Keratinocyte (primary cell): ENCODE measurements around the gene MON2. TPM values are rescaled to one million over a fixed set of nuclear protein-coding genes. Genes with fewer than 3 reads are reported as not detected.

ENCODE experiments used
- DNase-seq: peaks from one replicate; pipeline ENCODE4 v3.0.0-alpha.2; 2011; ENCODE audit warnings: low read depth, missing footprints, low spot score
- FAIRE-seq: peaks from 2 replicates; lab custom pipeline; 2011; peaks lifted over from hg19 to GRCh38; lab: Jason Lieb, UNC
- H2AFZ ChIP-seq: 2 replicates; pipeline ENCODE4 v1.6.0; 2012; ENCODE audit warnings: low read length, control low read depth, inconsistent platforms; ENCODE audit not compliant: control insufficient read depth
- H3K27ac ChIP-seq: 2 replicates; pipeline ENCODE4 v1.5.1; 2011; ENCODE audit warnings: low read length; ENCODE audit not compliant: control insufficient read depth, insufficient read depth
- H3K27me3 ChIP-seq: 3 replicates; pipeline ENCODE4 v1.6.0; 2011; ENCODE audit warnings: low read length; ENCODE audit not compliant: control insufficient read depth, insufficient read depth; ENCODE audit errors: extremely low read depth
- H3K36me3 ChIP-seq, 2 experiments: 2 replicates in 1 of 2; 3 replicates in 1 of 2; pipeline ENCODE4 v1.5.1; 2011; ENCODE audit warnings: low read length in 2 of 2, mild to moderate bottlenecking in 1 of 2; ENCODE audit not compliant: control insufficient read depth in 2 of 2, insufficient read depth in 2 of 2; ENCODE audit errors: extremely low read depth in 1 of 2
- H3K4me1 ChIP-seq: 3 replicates; pipeline ENCODE4 v1.5.1; 2011; ENCODE audit warnings: low read length; ENCODE audit not compliant: control insufficient read depth, insufficient read depth; ENCODE audit errors: extremely low read depth
- H3K4me2 ChIP-seq: 3 replicates; pipeline ENCODE4 v1.6.0; 2011; ENCODE audit warnings: low read depth, low read length; ENCODE audit not compliant: control insufficient read depth, insufficient read depth; ENCODE audit errors: extremely low read depth
- H3K4me3 ChIP-seq, 3 experiments: fragments of 200-600 bp in 1 of 3; sonication (generic) in 1 of 3; 2 replicates in 2 of 3; 3 replicates in 1 of 3; pipeline ENCODE4 v1.5.1; 2011 to 2016; ENCODE audit warnings: low read length in 3 of 3, mild to moderate bottlenecking in 3 of 3, control low read depth in 2 of 3, inconsistent platforms in 1 of 3, low read depth in 1 of 3, mixed read lengths in 1 of 3, mixed run types in 1 of 3, moderate library complexity in 1 of 3; ENCODE audit not compliant: control insufficient read depth in 2 of 3, insufficient read depth in 2 of 3; ENCODE audit errors: extremely low read depth in 1 of 3
- H3K79me2 ChIP-seq: 2 replicates; pipeline ENCODE4 v1.6.0; 2012; ENCODE audit warnings: low read length; ENCODE audit not compliant: control insufficient read depth, insufficient read depth
- H3K9ac ChIP-seq: 3 replicates; pipeline ENCODE4 v1.6.0; 2011; ENCODE audit warnings: low read length; ENCODE audit not compliant: control insufficient read depth, insufficient read depth; ENCODE audit errors: extremely low read depth
- H3K9me1 ChIP-seq: 3 replicates; pipeline ENCODE4 v1.6.0; 2011; ENCODE audit warnings: low read length; ENCODE audit not compliant: control insufficient read depth, insufficient read depth; ENCODE audit errors: extremely low read depth
- H3K9me3 ChIP-seq: 2 replicates; pipeline ENCODE4 v1.5.1; 2012; ENCODE audit warnings: low read depth, low read length; ENCODE audit not compliant: control insufficient read depth
- H4K20me1 ChIP-seq: 3 replicates; pipeline ENCODE4 v1.6.0; 2011; ENCODE audit warnings: low read length; ENCODE audit not compliant: control insufficient read depth, insufficient read depth; ENCODE audit errors: extremely low read depth
- EZH2 ChIP-seq: IDR thresholded peaks from one replicate; pipeline ENCODE4 v1.6.1; 2012; ENCODE audit warnings: inconsistent platforms, mild to moderate bottlenecking, low read length, moderate library complexity
- dilution Hi-C: fragments of 300-500 bp; cut with MboI; formaldehyde crosslinking; loops from one replicate; pipeline ENCODE4 v1.7.0; 2020; ENCODE audit warnings: low sequenced_read_pairs; ENCODE audit not compliant: extremely low pct_ligation_motif_present
- polyA plus RNA-seq, 5 experiments: library from polyadenylated mRNA; depleted of rRNA in 3 of 5; stranded (reverse) in 3 of 5; stranded (forward) in 1 of 5; unstranded in 1 of 5; fragments of >200 nt; gene quantifications; 1 replicate in 1 of 5; 2 replicates in 3 of 5; 3 replicates in 1 of 5; pipeline versions ENCODE4 v1.2.1 to v1.2.3, GENCODE V29; 2011 to 2012; ENCODE audit warnings: missing spikeins in 2 of 5, low read depth in 1 of 5, low replicate concordance in 1 of 5
- TF ChIP-seq, protein P1 (sequence below), 3 experiments: IDR thresholded peaks in 1 of 3; conservative IDR thresholded peaks in 1 of 3; optimal IDR thresholded peaks in 1 of 3; 2 replicates in 2 of 3; 3 replicates in 1 of 3; pipeline versions ENCODE3 to v1.5.1; 2011; ENCODE audit warnings: low read length in 3 of 3, mild to moderate bottlenecking in 3 of 3, moderate library complexity in 2 of 3, control low read depth in 1 of 3, inconsistent platforms in 1 of 3; ENCODE audit not compliant: insufficient read depth in 2 of 3; ENCODE audit errors: extremely low read depth in 1 of 3

The MON2 gene
- polyA plus RNA-seq, 1 donor (not counting 4 experiments of a cell fraction or from before 2014, with no cell fraction given), result 18.5 TPM

DNA sequence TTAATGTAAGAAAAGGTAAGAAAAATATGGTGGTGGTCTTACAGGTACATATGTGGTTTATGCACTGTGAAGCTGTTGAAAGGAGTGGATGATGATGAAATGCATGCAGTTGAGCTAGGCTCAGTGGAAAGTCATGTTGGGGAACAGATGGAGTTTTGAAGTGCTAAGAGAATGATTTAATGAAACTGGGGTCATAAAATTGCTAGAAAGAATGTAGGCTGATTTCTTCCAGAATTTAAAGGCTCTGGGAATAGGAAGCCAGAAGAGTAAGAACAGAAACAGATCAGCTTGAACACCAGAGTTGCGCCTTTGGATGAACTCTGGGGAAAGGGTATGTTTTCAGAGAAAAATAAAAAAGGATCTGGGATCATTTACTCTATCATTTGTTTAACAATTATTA, 146.5 kb downstream of the MON2 start:
- no peaks in the 10 kb centered on the region for H3K4me1 ChIP-seq
- no peaks in the 10 kb centered on the region for H3K9me3 ChIP-seq
- no peak overlapping the region for H2AFZ ChIP-seq
- no peak overlapping the region for H3K4me3 ChIP-seq
- peaks cover 0 to 3% of the 10 kb centered on the region in 2 experiments for H3K36me3 ChIP-seq
- FAIRE-seq (no peak), DNase-seq (no peak)
- dilution Hi-C loops, result loop anchor here (25.0 kb wide), 1 partner anchor 174 kb away; no protein-coding TSS in a partner anchor
- TF ChIP-seq EZH2, result no peak
- TF ChIP-seq, protein P1, sequence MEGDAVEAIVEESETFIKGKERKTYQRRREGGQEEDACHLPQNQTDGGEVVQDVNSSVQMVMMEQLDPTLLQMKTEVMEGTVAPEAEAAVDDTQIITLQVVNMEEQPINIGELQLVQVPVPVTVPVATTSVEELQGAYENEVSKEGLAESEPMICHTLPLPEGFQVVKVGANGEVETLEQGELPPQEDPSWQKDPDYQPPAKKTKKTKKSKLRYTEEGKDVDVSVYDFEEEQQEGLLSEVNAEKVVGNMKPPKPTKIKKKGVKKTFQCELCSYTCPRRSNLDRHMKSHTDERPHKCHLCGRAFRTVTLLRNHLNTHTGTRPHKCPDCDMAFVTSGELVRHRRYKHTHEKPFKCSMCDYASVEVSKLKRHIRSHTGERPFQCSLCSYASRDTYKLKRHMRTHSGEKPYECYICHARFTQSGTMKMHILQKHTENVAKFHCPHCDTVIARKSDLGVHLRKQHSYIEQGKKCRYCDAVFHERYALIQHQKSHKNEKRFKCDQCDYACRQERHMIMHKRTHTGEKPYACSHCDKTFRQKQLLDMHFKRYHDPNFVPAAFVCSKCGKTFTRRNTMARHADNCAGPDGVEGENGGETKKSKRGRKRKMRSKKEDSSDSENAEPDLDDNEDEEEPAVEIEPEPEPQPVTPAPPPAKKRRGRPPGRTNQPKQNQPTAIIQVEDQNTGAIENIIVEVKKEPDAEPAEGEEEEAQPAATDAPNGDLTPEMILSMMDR (optimal IDR thresholded peaks at IDR 0.05 in 1 of 3, IDR thresholded peaks at IDR 0.05 in 1 of 3, conservative IDR thresholded peaks at IDR 0.05 in 1 of 3; ENCODE audit: extremely low read depth in 1 of 3, insufficient read depth in 2 of 3, low read length in 3 of 3), result no peak
- no peak overlapping the region for H3K4me2 ChIP-seq
- H3K9me1 ChIP-seq, result no peaks in the 10 kb centered on the region
- H3K27ac ChIP-seq, result no peak overlapping the region
- H4K20me1 ChIP-seq, result no peaks in the 10 kb centered on the region
- no peaks in the 10 kb centered on the region for H3K27me3 ChIP-seq
- H3K9ac ChIP-seq, result no peak overlapping the region
- peaks cover 4% of the 10 kb centered on the region for H3K79me2 ChIP-seq

DNA sequence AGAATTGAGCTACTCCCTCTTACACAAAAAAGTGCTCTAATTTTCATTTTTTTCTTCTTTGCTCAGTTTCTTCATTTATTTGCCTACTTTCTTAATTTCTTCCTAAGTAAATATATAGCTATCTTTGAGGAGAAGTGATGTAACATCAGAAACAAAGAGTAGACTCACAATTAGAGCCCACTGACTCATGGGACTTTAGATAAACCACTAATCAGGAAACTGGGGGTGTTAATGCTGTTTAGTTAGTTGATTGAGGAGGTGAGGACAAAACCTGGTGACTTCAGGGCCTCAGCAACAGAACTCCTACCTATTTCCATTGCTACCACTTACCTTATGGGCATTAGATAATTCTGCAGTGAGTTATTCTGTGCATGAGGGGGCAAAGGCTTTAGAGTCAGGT, 151.7 kb downstream of the MON2 start:
- dilution Hi-C loops, result loop anchor here (25.0 kb wide), 1 partner anchor 169 kb away; no protein-coding TSS in a partner anchor
- no peaks in the 10 kb centered on the region for H4K20me1 ChIP-seq
- no peaks in the 10 kb centered on the region for H3K4me1 ChIP-seq
- peaks cover 0 to 3% of the 10 kb centered on the region in 2 experiments for H3K36me3 ChIP-seq
- no peaks in the 10 kb centered on the region for H3K79me2 ChIP-seq
- no peak overlapping the region for H3K4me3 ChIP-seq
- no peaks in the 10 kb centered on the region for H3K27me3 ChIP-seq
- no peak overlapping the region for H2AFZ ChIP-seq
- FAIRE-seq (no peak), DNase-seq (no peak)
- H3K9ac ChIP-seq, result no peak overlapping the region
- no peak overlapping the region for H3K4me2 ChIP-seq
- H3K9me3 ChIP-seq, result no peaks in the 10 kb centered on the region
- H3K9me1 ChIP-seq, result no peaks in the 10 kb centered on the region
- no peak overlapping the region for H3K27ac ChIP-seq
- no peak for TF ChIP-seq EZH2
- TF ChIP-seq, protein P1 (optimal IDR thresholded peaks at IDR 0.05 in 1 of 3, IDR thresholded peaks at IDR 0.05 in 1 of 3, conservative IDR thresholded peaks at IDR 0.05 in 1 of 3; ENCODE audit: extremely low read depth in 1 of 3, insufficient read depth in 2 of 3, low read length in 3 of 3), result no peak
